K562 (cell line): Measurements from ENCODE around the gene KCTD13. TPM values are rescaled to one million over a fixed set of nuclear protein-coding genes. Genes with fewer than 3 reads are reported as not detected.

Experiments
- ATF1 ChIP-seq, 2 experiments: fragments of 450-650 bp in 1 of 2; IDR thresholded peaks; 2 replicates each; pipeline ENCODE4 v1.6.1; 2016; ENCODE audit warnings: missing compliant biosample characterization in 1 of 2, missing genetic modification characterization in 1 of 2
- C11orf30 ChIP-seq: fragments of 450-650 bp; IDR thresholded peaks from 2 replicates; pipeline ENCODE4 v1.6.1; 2016; ENCODE audit warnings: low read depth, mild to moderate bottlenecking
- EHMT2 ChIP-seq: fragments of 450-650 bp; IDR thresholded peaks from 2 replicates; pipeline ENCODE4 v1.6.1; 2018; ENCODE audit warnings: antibody characterized with exemption
- ETV5 ChIP-seq: sonication (generic); formaldehyde crosslinking; IDR thresholded peaks from 2 replicates; pipeline ENCODE4 v1.4.0; 2020; ENCODE audit warnings: low read depth, mild to moderate bottlenecking, missing genetic modification reagents
- KDM5B ChIP-seq: fragments of 200-600 bp; sonication (generic); IDR thresholded peaks from 2 replicates; pipeline ENCODE4 v1.6.1; 2012; ENCODE audit warnings: low read depth, mild to moderate bottlenecking, moderate library complexity, low read length, control low read depth, inconsistent platforms; ENCODE audit not compliant: insufficient replicate concordance
- OTX1 ChIP-seq: fragments of 450-650 bp; formaldehyde crosslinking; IDR thresholded peaks from 2 replicates; pipeline ENCODE4 v1.4.0; 2022; ENCODE audit warnings: mild to moderate bottlenecking
- PHF8 ChIP-seq: fragments of 200-600 bp; sonication (generic); IDR thresholded peaks from 2 replicates; pipeline ENCODE4 v1.6.1; 2012; ENCODE audit warnings: mixed run types, mild to moderate bottlenecking, inconsistent platforms, low read length, moderate library complexity, borderline replicate concordance
- YY1 ChIP-seq, 3 experiments: IDR thresholded peaks; 2 replicates each; pipeline ENCODE4 v1.6.1; 2011; ENCODE audit warnings: low read length in 2 of 3, mild to moderate bottlenecking in 2 of 3, moderate library complexity in 2 of 3, borderline replicate concordance in 1 of 3, control low read depth in 1 of 3, low read depth in 1 of 3; ENCODE audit not compliant: insufficient read depth in 3 of 3, insufficient replicate concordance in 2 of 3, control insufficient read depth in 1 of 3, insufficient read length in 1 of 3; ENCODE audit errors: extremely low read depth in 1 of 3
- ZC3H4 ChIP-seq: sonication (generic); formaldehyde crosslinking; IDR thresholded peaks from 2 replicates; pipeline ENCODE4 v1.9.0; 2021; ENCODE audit warnings: missing genetic modification reagents, borderline replicate concordance
- ZNF551 ChIP-seq: fragments of 250-450 bp; sonication (Bioruptor Pico); IDR thresholded peaks from 2 replicates; pipeline ENCODE4 v1.5.0; 2021; ENCODE audit warnings: mild to moderate bottlenecking, moderate library complexity
- polyA plus RNA-seq, 8 experiments: library from polyadenylated mRNA; depleted of rRNA in 4 of 8; stranded (reverse) in 5 of 8; unstranded in 3 of 8; fragments of >200 nt; fragmentation: Nextera tagmentation in 2 of 8; fragmentation: Illumina TruSeq in 1 of 8; extraction: Ambion mirVana in 2 of 8; extraction: Trizol in 1 of 8; gene quantifications; 2 replicates each; pipeline versions ENCODE4 v1.2.1 to v1.2.3, GENCODE V29; 2011 to 2014; ENCODE audit warnings: inconsistent platforms in 1 of 8, missing spikeins in 1 of 8
- total RNA-seq, 7 experiments: library from RNA; depleted of rRNA in 6 of 7; stranded (reverse); fragments of >200 nt in 6 of 7; fragmentation: Illumina TruSeq in 2 of 7; extraction: Trizol in 2 of 7; gene quantifications; 2 replicates each; pipeline versions ENCODE4 v1.2.1 to v1.2.3, GENCODE V29; 2011 to 2021; ENCODE audit warnings: low replicate concordance in 1 of 7
- TF ChIP-seq, protein P1 (sequence below): fragments of 450-650 bp; IDR thresholded peaks from 2 replicates; pipeline ENCODE4 v1.6.1; 2018; ENCODE audit not compliant: partially characterized antibody
- TF ChIP-seq, protein P2 (sequence below), 2 experiments: fragments of 450-650 bp in 1 of 2; sonication (generic) in 1 of 2; formaldehyde crosslinking in 1 of 2; IDR thresholded peaks in 1 of 2; conservative IDR thresholded peaks in 1 of 2; 2 replicates each; pipeline versions ENCODE4 v1.6.1 to v1.8.1; 2016 to 2023; ENCODE audit warnings: mild to moderate bottlenecking in 2 of 2, moderate library complexity in 2 of 2, inconsistent platforms in 1 of 2, missing genetic modification reagents in 1 of 2
- TF ChIP-seq, protein P3 (sequence below): sonication (generic); formaldehyde crosslinking; IDR thresholded peaks from 2 replicates; pipeline ENCODE4 v1.8.1; 2023; ENCODE audit warnings: missing genetic modification reagents, mild to moderate bottlenecking, borderline replicate concordance
- TF ChIP-seq, protein P4 (sequence below): sonication (generic); formaldehyde crosslinking; IDR thresholded peaks from 2 replicates; pipeline ENCODE4 v1.9.0; 2022; ENCODE audit warnings: mild to moderate bottlenecking, missing genetic modification reagents

Gene KCTD13
- total and polyA plus RNA-seq, 9 of the 15 experiments (the other 6 are each of a cell fraction or from before 2014, with no cell fraction given): 1.0 to 20.6 (median 9.8) TPM

DNA sequence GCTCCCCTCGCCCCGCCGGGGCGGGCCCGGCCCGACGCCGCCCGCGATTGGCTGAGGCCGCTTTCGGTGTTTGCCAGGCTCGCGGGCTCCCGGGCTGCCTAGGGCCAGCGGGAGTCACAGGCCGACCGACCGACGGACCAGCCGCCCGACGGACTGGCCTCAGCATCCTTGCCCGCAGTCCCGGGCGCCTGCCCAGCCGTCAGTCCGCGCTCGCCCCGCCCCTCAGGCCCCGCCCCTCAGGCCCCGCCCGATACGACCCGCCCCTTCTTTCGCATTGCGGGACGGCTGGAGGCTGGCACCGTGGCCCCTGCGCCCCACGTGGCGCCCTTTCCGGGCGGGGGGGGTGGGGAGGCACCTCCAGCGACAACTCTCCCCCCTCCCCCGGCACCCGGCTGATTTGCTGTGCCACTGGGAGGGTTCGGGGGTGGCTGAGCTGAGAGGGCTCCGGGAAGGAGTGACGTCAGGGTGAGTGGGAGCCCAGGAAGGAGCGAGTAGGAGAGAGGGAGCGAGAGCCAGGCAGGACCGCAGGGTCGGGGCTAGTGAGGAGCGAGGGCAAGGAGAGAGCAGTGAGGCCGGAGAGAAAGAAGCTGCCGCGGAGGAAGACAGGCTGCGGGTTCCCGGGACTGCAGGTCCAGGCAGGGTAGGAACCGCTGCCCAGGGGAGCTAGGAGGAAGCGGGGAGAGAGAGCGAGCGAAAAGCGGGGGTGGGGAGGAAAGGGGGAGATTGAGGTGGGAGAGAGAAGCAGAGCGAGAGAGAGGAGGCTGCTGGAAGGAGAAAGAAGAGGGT lies 25.7 kb downstream of the KCTD13 start, which contains the start of gene ASPHD1 (continued):
- TF ChIP-seq, protein P1, sequence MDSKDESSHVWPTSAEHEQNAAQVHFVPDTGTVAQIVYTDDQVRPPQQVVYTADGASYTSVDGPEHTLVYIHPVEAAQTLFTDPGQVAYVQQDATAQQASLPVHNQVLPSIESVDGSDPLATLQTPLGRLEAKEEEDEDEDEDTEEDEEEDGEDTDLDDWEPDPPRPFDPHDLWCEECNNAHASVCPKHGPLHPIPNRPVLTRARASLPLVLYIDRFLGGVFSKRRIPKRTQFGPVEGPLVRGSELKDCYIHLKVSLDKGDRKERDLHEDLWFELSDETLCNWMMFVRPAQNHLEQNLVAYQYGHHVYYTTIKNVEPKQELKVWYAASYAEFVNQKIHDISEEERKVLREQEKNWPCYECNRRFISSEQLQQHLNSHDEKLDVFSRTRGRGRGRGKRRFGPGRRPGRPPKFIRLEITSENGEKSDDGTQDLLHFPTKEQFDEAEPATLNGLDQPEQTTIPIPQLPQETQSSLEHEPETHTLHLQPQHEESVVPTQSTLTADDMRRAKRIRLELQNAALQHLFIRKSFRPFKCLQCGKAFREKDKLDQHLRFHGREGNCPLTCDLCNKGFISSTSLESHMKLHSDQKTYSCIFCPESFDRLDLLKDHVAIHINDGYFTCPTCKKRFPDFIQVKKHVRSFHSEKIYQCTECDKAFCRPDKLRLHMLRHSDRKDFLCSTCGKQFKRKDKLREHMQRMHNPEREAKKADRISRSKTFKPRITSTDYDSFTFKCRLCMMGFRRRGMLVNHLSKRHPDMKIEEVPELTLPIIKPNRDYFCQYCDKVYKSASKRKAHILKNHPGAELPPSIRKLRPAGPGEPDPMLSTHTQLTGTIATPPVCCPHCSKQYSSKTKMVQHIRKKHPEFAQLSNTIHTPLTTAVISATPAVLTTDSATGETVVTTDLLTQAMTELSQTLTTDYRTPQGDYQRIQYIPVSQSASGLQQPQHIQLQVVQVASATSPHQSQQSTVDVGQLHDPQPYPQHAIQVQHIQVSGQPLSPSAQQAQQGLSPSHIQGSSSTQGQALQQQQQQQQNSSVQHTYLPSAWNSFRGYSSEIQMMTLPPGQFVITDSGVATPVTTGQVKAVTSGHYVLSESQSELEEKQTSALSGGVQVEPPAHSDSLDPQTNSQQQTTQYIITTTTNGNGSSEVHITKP: no peak
- TF ChIP-seq PHF8 (no peak), EHMT2 (peak; percentile 81; the same call in 1 of the 2 replicates), KDM5B (no peak), ZNF551 (CRISPR knock-in tag) (no peak), ZC3H4 (CRISPR knock-in tag) (no peak), ATF1 (CRISPR knock-in tag; IDR thresholded peaks at IDR 0.05) (no peak), ATF1 (tag; IDR thresholded peaks at IDR 0.05) (peak; percentile 62), ETV5 (CRISPR knock-in tag) (peak; percentile 64; the same call in 1 of the 2 replicates), C11orf30 (no peak), YY1 (IDR thresholded peaks at IDR 0.05; ENCODE audit: borderline replicate concordance in 1 of 3, control insufficient read depth in 1 of 3, extremely low read depth in 1 of 3, insufficient read depth in 3 of 3, insufficient read length in 1 of 3, insufficient replicate concordance in 2 of 3, low read depth in 1 of 3, low read length in 2 of 3) (no peak), OTX1 (CRISPR knock-in tag) (peak; percentile 64; the same call in 1 of the 2 replicates)
- TF ChIP-seq, protein P2, sequence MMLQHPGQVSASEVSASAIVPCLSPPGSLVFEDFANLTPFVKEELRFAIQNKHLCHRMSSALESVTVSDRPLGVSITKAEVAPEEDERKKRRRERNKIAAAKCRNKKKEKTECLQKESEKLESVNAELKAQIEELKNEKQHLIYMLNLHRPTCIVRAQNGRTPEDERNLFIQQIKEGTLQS (IDR thresholded peaks at IDR 0.05): peak; percentile 70
- TF ChIP-seq, protein P2 (CRISPR knock-in tag; conservative IDR thresholded peaks at IDR 0.05): no peak
- TF ChIP-seq, protein P3, sequence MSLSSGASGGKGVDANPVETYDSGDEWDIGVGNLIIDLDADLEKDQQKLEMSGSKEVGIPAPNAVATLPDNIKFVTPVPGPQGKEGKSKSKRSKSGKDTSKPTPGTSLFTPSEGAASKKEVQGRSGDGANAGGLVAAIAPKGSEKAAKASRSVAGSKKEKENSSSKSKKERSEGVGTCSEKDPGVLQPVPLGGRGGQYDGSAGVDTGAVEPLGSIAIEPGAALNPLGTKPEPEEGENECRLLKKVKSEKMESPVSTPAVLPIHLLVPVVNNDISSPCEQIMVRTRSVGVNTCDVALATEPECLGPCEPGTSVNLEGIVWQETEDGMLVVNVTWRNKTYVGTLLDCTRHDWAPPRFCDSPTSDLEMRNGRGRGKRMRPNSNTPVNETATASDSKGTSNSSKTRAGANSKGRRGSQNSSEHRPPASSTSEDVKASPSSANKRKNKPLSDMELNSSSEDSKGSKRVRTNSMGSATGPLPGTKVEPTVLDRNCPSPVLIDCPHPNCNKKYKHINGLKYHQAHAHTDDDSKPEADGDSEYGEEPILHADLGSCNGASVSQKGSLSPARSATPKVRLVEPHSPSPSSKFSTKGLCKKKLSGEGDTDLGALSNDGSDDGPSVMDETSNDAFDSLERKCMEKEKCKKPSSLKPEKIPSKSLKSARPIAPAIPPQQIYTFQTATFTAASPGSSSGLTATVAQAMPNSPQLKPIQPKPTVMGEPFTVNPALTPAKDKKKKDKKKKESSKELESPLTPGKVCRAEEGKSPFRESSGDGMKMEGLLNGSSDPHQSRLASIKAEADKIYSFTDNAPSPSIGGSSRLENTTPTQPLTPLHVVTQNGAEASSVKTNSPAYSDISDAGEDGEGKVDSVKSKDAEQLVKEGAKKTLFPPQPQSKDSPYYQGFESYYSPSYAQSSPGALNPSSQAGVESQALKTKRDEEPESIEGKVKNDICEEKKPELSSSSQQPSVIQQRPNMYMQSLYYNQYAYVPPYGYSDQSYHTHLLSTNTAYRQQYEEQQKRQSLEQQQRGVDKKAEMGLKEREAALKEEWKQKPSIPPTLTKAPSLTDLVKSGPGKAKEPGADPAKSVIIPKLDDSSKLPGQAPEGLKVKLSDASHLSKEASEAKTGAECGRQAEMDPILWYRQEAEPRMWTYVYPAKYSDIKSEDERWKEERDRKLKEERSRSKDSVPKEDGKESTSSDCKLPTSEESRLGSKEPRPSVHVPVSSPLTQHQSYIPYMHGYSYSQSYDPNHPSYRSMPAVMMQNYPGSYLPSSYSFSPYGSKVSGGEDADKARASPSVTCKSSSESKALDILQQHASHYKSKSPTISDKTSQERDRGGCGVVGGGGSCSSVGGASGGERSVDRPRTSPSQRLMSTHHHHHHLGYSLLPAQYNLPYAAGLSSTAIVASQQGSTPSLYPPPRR (CRISPR knock-in tag): no peak
- TF ChIP-seq, protein P4, sequence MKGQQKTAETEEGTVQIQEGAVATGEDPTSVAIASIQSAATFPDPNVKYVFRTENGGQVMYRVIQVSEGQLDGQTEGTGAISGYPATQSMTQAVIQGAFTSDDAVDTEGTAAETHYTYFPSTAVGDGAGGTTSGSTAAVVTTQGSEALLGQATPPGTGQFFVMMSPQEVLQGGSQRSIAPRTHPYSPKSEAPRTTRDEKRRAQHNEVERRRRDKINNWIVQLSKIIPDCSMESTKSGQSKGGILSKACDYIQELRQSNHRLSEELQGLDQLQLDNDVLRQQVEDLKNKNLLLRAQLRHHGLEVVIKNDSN (CRISPR knock-in tag): peak; percentile 30; the same call in 1 of the 2 replicates
